GM20431 (cell line): ENCODE measurements around the gene NKX1-1.

Source experiments
- in situ Hi-C: fragments of 300-500 bp; cut with MseI, MboI; formaldehyde crosslinking; loops from one replicate; pipeline ENCODE4 v1.15.0; 2020; ENCODE audit warnings: low sequenced_read_pairs; ENCODE audit not compliant: unreplicated experiment

The NKX1-1 gene

GRCh38 chr4:1376391-1376840, 29.8 kb downstream of the NKX1-1 start:
- in situ Hi-C loops = no loop called here

GRCh38 chr4:1375761-1376322, 30.4 kb downstream of the NKX1-1 start:
- in situ Hi-C loops = no loop called here

- in situ Hi-C loops = no loop called here
Measured at GRCh38 chr4:1375051-1375721, 31.1 kb downstream of the NKX1-1 start.

- in situ Hi-C loops = loop anchor here (25.0 kb wide), 1 partner anchor 237 kb away; no protein-coding TSS in a partner anchor
Measured at GRCh38 chr4:1374706-1375045, 31.6 kb downstream of the NKX1-1 start.

GRCh38 chr4:1373892-1374705, 32.1 kb downstream of the NKX1-1 start:
- in situ Hi-C loops = loop anchor here (25.0 kb wide), 1 partner anchor 237 kb away; no protein-coding TSS in a partner anchor

GRCh38 chr4:1372576-1372975, 33.7 kb downstream of the NKX1-1 start:
- in situ Hi-C loops = loop anchor here (25.0 kb wide), 1 partner anchor 235 kb away; no protein-coding TSS in a partner anchor

- in situ Hi-C loops = loop anchor here (25.0 kb wide), 1 partner anchor 234 kb away; no protein-coding TSS in a partner anchor
Measured at GRCh38 chr4:1371176-1372165, 34.8 kb downstream of the NKX1-1 start.

- in situ Hi-C loops = loop anchor here (25.0 kb wide), 1 partner anchor 233 kb away; no protein-coding TSS in a partner anchor
Measured at GRCh38 chr4:1370321-1371124, 35.7 kb downstream of the NKX1-1 start.

- in situ Hi-C loops = loop anchor here (25.0 kb wide), 1 partner anchor 232 kb away; no protein-coding TSS in a partner anchor
Measured at GRCh38 chr4:1369479-1370079, 36.7 kb downstream of the NKX1-1 start.

- in situ Hi-C loops = loop anchor here (25.0 kb wide), 1 partner anchor 232 kb away; no protein-coding TSS in a partner anchor
Measured at GRCh38 chr4:1369091-1369450, 37.2 kb downstream of the NKX1-1 start.

- in situ Hi-C loops = loop anchor here (25.0 kb wide), 1 partner anchor 231 kb away; no protein-coding TSS in a partner anchor
Measured at GRCh38 chr4:1368421-1369090, 37.7 kb downstream of the NKX1-1 start.

GRCh38 chr4:1367936-1368289, 38.3 kb downstream of the NKX1-1 start:
- in situ Hi-C loops = loop anchor here (25.0 kb wide), 1 partner anchor 231 kb away; no protein-coding TSS in a partner anchor

- in situ Hi-C loops = loop anchor here (25.0 kb wide), 1 partner anchor 230 kb away; no protein-coding TSS in a partner anchor
Measured at GRCh38 chr4:1367230-1367935, 38.9 kb downstream of the NKX1-1 start.

- in situ Hi-C loops = loop anchor here (25.0 kb wide), 1 partner anchor 229 kb away; no protein-coding TSS in a partner anchor
Measured at GRCh38 chr4:1366371-1367229, 39.6 kb downstream of the NKX1-1 start.

- in situ Hi-C loops = loop anchor here (25.0 kb wide), 1 partner anchor 228 kb away; no protein-coding TSS in a partner anchor
Measured at GRCh38 chr4:1365271-1366178, 40.7 kb downstream of the NKX1-1 start.
